NK-92 (cell line): Measurements from ENCODE around the gene HPSE.
"Not testable (repeated sequence)": the region's sequence is repeated elsewhere in the genome, so short reads cannot be mapped to it uniquely, and the experiment has no call there.

Source experiments
- DNase-seq: peaks from one replicate; lab custom pipeline; 2025; ENCODE audit not compliant: unreplicated experiment; lab: John Stamatoyannopoulos, UW

HPSE gene

GRCh38 chr4:83335701-83336100 lies 1.1 kb upstream of the HPSE start:
- no peak for DNase-seq

GRCh38 chr4:83331956-83332355 lies 2.7 kb downstream of the HPSE start:
- DNase-seq = no peak

DNA sequence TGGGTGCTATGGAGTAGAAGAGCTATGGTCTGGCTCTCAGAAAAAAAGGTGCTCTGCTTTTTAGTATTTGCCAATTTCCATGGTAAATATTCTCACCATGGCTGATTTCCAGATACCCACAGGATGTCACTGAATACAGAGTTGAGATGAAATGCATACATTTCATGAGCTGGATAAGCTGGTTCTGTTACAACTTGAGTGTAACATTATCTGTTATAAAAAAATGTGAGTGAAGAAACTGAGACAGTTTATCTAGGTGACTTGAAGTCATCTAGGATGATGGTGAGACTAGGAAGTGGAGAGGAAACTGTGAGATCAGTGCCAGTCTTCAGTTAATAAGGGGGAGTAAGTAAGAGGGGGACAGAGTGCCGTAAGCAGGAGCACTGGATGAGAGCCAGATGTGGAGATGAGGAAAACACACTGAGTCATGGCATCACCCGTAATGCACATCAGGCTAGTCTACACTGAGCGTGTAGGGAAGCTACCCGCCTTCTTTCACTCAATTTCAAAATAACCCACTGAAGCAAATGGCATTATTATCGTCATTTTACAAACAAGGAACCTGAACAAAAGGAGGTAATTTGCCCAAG lies 5.0 kb downstream of the HPSE start:
- no peak for DNase-seq

DNA sequence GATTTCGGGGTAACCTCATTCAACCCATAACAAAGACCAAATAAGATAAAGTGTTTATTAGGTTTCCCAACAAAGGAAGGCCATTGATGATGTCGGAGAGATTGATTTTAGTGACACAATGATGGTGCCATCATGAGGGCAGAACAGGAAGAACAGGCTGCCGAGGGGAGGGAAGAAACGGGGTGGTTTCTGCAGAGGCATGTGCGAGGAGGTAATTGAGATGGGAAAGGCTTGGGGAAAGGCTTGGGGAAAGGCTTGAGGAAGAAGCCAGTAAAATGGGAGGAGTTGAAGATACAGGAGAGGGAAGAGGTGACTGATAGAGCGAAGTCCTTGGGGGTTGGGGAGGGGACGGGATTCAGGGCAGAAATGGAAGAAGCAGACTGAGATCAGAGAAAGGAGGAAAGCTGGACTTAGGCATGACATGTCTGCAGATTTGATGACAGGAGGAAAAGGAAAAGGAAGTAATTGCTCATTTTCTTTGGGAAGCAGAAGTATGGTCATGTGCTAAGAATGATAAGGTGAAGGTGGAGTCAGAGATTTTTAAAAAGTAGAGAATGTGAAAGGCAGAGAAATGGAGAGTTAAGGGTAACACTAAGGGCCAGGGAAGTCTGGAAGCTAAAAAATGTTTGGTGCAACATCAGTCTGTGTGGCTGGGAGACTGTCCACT lies 6.0 kb downstream of the HPSE start:
- DNase-seq = no peak

DNA sequence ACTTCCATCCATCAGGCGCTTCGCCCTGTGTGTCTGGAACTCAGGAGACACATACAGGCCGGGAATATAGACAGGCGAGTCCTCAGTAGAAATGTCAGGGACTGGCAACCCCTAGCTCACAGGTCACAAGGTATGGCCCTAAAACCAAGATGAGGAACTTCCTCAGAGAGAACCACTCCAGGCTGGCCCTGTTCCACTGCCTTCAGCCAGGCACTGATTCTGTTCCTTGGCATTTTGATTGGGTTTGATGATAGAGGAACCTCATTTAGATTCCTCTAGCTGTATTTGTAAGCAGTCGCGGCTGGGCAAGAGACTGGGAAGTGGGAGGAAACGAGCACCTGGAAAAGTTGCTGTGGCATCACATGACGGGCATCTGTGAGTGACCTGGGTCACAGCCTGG lies 8.1 kb downstream of the HPSE start:
- DNase-seq = no peak

DNA sequence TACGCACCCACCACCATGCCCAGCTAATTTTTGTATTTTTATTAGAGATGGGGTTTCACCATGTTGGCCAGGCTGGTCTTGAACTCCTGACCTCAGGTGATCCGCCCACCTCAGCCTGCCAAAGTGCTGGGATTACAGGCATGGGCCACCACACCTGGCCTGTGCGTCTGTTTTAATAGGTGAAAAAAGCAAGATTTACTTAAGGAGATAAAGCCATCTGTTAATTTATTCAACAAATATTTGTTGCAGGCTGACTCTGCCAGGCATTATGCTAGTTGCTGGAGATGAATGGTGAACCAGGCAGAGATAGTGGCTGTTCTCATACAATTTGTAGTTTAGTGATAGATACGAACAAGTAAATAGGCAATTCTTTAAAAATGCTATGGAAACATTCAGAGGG lies 9.3 kb downstream of the HPSE start:
- not testable (repeated sequence) for DNase-seq

GRCh38 chr4:83323136-83323535 lies 11.5 kb downstream of the HPSE start:
- DNase-seq = no peak

DNA sequence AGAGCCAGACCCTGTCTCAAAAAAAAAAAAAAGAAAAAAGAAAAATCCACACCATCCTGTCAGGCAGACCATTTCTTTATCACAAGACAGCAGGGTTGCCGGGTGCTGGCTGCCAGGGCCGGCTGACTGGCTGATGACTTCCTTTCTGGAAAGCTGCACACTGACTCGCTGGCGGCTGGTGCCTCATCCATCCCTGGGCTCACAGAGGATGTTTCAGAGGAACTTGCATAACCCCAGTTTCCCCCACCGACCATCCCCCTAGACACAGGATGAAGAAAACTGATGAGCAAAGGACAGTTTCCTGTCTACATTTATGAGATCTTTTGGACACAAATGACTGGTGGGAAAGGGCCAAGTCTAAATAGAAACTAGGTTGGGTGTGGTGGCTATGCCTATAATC lies 14.1 kb downstream of the HPSE start:
- DNase-seq = no peak

GRCh38 chr4:83318666-83319065 lies 16.0 kb downstream of the HPSE start:
- DNase-seq = no peak

DNA sequence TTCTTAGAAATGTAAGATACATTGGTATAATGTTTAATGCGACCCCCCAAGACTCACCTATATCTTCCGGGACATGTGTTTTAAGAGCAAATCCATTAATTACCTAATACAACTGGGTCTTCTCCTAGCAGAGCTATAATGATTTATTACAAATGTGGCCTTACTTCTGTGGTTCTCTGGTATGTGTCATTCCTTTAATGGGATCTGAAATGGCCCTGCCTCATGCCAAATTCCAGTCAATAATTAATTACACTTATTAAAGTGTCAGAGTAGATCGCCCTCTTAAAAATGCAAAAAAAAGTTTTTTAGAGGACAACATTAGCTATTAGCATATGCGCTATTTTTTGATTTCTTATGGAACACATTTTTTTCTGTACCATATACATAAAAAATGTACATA lies 17.0 kb downstream of the HPSE start:
- DNase-seq = no peak

DNA sequence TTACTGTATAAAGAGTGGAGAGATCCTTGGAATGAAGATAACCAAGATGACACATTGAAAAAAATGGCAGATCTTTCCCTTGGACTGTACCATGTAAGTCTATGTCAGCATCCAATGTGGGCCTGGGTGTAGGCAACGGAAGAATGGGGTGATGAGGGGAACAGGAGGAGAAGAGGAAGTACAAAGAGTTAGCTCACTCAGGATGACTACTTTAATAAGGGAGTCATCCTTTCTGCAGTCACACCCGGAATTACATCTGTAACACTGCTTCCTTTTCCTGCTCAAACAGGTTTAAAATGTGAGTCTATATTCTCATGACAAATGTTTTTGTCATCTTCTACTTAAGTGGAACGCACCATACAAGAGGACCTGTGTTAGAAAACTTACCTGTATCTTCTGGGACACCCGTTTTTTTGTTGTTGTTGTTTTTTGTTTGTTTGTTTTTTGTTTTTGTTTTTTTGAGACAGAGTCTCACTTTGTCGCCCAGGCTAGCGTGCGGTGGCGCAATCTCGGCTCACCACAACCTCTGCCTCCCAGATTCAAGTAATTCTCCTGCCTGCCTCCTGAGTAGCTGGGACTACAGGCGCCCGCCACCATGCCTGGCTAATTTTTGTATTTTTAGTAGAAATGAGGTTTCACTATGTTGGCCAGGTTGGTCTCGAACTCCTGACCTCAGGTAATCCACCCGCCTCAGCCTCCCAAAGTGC lies 18.0 kb downstream of the HPSE start:
- DNase-seq = no peak

- DNase-seq = no peak
These were observed 19.2 kb downstream of the HPSE start for GRCh38 chr4:83315341-83315870.

GRCh38 chr4:83308672-83309071 lies 26.0 kb downstream of the HPSE start:
- DNase-seq = no peak

GRCh38 chr4:83307920-83308319 lies 26.7 kb downstream of the HPSE start:
- DNase-seq = no peak

DNA sequence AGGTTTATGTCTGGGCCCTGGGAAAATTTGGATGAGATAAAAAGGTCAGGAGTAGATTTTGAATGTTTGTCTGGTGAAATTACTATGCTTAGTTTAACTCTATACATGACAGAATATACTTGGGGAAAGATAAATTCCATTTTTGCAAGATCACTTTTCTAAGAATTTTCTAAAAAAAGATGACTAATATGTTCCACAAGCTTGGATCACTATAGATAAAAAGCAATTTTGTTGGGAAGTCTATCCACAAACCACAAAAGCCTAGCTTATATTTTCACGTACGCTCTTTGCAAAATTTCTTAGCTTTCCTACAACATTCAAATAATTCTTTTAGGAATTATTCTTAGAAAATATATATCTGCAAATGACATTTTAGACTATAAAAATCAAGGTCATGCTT lies 29.5 kb downstream of the HPSE start:
- DNase-seq = no peak

DNA sequence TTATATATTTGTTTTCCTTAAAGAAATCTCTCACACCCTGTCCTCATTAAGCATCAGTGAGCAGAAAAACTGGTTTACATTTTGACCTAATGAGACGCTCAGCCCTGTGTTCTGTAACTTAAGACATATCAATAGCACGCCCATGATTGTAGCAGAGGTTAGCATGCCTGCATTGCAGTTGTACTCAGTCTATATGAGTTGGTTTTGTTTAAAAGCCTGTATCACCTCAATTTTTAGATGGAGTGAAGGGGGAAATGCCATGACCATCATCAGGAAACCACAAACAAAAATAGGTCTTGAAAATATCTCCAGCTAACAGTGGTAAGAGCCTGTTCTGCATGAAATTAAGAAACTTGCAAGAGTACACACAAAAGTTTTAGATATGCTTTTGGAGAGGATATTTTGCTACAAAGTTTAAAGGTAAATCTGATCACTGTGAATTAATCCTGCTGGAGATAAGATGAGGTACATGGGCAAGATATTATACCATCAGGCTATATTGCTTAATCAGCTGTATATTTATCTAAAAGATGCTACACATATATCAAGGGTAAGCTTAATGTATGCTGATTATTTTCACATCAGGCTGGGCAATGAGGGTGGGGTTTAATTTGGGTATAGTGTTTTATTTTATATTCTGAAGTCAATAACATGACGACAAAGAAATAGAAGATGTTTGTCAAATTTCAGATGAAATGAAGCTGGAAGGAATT lies 36.9 kb downstream of the HPSE start:
- no peak for DNase-seq

DNA sequence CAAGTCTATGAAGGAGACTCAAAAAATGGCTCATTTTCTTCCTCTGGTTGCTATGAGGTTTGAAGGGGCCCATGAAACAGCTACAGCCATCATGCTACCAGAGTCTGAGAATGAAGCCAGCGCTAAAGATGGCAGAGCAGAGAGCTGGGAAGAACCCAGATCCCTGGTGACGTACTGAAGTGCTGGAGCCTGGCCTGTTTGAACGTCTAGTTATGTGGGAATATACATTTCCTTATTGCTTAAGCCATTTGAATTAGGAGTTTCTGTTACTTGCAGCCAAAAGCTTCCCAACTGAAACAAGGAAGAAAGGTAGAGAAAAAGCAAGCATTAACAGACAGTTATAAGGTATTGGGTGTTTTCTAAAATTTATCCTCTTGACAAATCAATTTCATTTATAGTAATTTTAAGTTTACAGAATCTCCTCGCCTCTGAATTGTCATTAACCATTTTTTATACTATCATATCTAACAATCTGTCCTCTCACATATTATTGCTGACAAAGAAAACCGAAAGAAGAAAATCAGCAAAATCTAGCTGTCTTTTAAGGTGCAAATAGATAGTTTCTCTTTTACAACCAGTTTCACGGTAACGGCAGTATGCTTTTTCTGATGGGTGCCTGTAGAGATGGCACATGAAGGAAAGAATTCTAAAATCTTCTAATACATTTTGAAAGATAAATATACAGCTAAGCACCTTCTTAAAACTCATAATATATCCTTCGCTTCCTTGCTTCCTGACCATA lies 41.2 kb downstream of the HPSE start:
- no peak for DNase-seq

DNA sequence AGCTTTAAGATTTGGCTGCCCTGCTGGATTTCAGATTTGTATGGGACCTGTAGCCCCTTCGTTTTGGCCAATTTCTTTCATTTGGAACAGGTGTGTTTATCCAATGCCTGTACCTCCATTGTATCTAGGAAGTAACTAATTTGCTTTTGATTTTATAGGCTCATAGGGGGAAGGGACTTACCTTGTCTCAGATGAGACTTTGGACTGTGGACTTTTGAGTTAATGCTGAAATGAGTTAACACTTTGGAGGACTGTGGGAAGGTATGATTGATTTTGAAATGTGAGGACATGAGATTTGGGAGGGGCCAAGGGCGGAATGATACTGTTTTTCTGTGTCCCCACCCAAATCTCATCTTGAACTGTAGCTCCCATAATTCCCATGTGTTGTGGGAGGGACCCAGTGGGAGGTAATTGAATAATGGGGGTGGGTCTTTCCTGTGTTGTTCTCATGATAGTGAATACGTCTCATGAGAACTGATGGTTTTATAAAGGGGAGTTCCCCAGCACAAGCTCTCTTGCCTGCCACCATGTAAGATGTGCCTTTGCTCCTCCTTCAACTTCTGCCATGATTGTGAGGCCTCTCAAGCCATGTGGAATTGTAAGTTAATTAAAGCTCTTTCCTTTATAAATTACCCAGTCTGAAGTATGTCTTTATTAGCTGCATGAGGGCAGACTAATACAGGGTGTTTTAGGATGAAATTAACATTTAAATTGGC lies 44.4 kb downstream of the HPSE start:
- DNase-seq = not testable (repeated sequence)

DNA sequence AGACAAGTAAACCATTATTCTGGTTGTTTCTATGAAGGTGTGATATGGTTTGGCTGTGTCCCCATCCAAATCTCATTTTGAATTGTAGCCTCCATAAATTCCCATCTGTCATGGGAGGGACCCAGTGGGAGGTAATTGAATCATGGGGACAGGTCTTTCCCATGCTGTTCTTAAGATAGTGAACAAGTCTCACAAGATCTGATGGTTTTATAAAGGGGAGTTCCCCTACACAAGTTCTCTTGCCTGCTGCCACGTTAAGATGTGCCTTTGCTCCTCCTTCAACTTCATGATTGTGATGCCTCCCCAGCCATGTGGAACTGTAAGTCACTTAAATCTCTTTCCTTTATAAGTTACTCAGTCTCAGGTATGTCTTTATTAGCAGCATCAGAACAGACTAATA lies 46.3 kb downstream of the HPSE start:
- DNase-seq = not testable (repeated sequence)

DNA sequence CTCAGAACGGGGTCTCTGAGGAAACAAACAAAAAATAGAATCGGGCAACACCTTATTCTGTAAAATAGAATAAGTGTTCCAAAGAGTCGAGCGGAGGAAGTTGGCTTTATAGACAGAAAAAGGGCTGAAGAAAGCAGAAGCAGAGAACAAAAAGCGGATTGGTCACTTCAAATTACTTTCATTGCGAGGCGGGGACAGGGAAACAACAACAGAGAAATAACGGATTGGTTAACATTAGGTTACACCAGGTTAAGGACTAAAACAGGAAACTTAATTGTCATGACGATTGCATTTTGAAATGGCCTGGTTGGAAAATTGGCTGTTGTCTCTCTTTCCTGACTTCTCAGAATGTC lies 49.6 kb downstream of the HPSE start:
- DNase-seq = no peak
